Activated CD4-positive, alpha-beta memory T cell treated with anti-CD3 and anti-CD28 coated beads, Interleukin-2, amount 10 ng/mL, durations not matched to agents 7 days and 5 days (primary cell): ENCODE results near the gene TRIM38. TPM values are rescaled to one million over a fixed set of nuclear protein-coding genes. Genes with fewer than 3 reads are reported as not detected.
"Not testable (repeated sequence)": the region's sequence is repeated elsewhere in the genome, so short reads cannot be mapped to it uniquely, and the experiment has no call there.

Experiments
- CTCF ChIA-PET: fragments of 350-600 bp; sonication (Branson Sonifier 250); formaldehyde crosslinking; loops from one replicate; lab custom pipeline; 2021; ENCODE audit warnings: antibody characterized with exemption, inconsistent platforms; lab: Charles Lee
- POLR2A ChIA-PET: fragments of 350-600 bp; sonication (Branson Sonifier 250); formaldehyde crosslinking; loops from one replicate; lab custom pipeline; 2021; ENCODE audit warnings: antibody characterized with exemption; lab: Charles Lee
- DNase-seq: peaks from one replicate; pipeline ENCODE4 v3.0.0-alpha.2; 2020
- H3K27ac Mint-ChIP-seq: one replicate; pipeline ENCODE4 v1.8.0; 2021; ENCODE audit warnings: mild to moderate bottlenecking, mixed read lengths
- H3K27me3 Mint-ChIP-seq: one replicate; pipeline ENCODE4 v1.8.0; 2021; ENCODE audit warnings: mixed read lengths
- H3K36me3 Mint-ChIP-seq: one replicate; pipeline ENCODE4 v1.8.0; 2021; ENCODE audit warnings: low read depth, mixed read lengths
- H3K4me1 Mint-ChIP-seq: one replicate; pipeline ENCODE4 v1.8.0; 2021; ENCODE audit warnings: mixed read lengths
- H3K4me3 Mint-ChIP-seq: one replicate; pipeline ENCODE4 v1.8.0; 2021; ENCODE audit warnings: mild to moderate bottlenecking, mixed read lengths
- H3K9me3 Mint-ChIP-seq: one replicate; pipeline ENCODE4 v1.8.0; 2021; ENCODE audit warnings: mixed read lengths
- total RNA-seq, 2 experiments: library from RNA; stranded (reverse); gene quantifications; one replicate each; pipeline ENCODE4 v1.2.3, GENCODE V29; 2021

The TRIM38 gene
- total RNA-seq, 2 experiments from 2014 or later = 32.6 to 33.5 TPM

GRCh38 chr6:26000366-26001144, 38.0 kb downstream of the TRIM38 start:
- H3K27me3 Mint-ChIP-seq = no peaks in the 10 kb centered on the region
- DNase-seq = no peak
- no peak overlapping the region for H3K27ac Mint-ChIP-seq
- peaks cover 3% of the 10 kb centered on the region for H3K36me3 Mint-ChIP-seq
- CTCF ChIA-PET = interaction anchor here (1.0 to 6.6 kb wide), 3 partner anchors 7 to 11 kb away, joined by 3 to 114 read pairs (median 4); no protein-coding TSS in a partner anchor
- H3K9me3 Mint-ChIP-seq = no peaks in the 10 kb centered on the region
- no peak overlapping the region for H3K4me3 Mint-ChIP-seq
- H3K4me1 Mint-ChIP-seq = no peaks in the 10 kb centered on the region
- POLR2A ChIA-PET = interaction anchor here (0.9 to 5.0 kb wide), 3 partner anchors 8 to 16 kb away, joined by 3 to 33 read pairs (median 4); a partner anchor contains a TSS

- Mint-ChIP-seq H3K27me3 (no peaks in the 10 kb centered on the region), H3K36me3 (no peaks in the 10 kb centered on the region), H3K4me1 (peaks cover 5% of the 10 kb centered on the region), H3K4me3 (no peak overlapping the region), H3K27ac (no peak overlapping the region), H3K9me3 (no peaks in the 10 kb centered on the region)
- POLR2A ChIA-PET = interaction anchor here (0.7 to 5.0 kb wide), 6 partner anchors 11 to 23 kb away, joined by 3 to 33 read pairs (median 6); a partner anchor contains a TSS
- CTCF ChIA-PET = interaction anchor here (0.7 to 7.6 kb wide), 21 partner anchors 8 to 446 kb away, joined by 3 to 114 read pairs (median 4); a partner anchor contains a TSS
- peak; percentile 44 for DNase-seq
These were observed 40.6 kb downstream of the TRIM38 start for GRCh38 chr6:26003102-26003694.

- H3K4me1 Mint-ChIP-seq = peaks cover 6% of the 10 kb centered on the region
- H3K27me3 Mint-ChIP-seq = no peaks in the 10 kb centered on the region
- ChIA-PET POLR2A (interaction anchor here (0.8 to 2.4 kb wide), 6 partner anchors 10 to 118 kb away, joined by 3 to 9 read pairs (median 4); a partner anchor contains a TSS), CTCF (interaction anchor here (6.6 to 7.6 kb wide), 2 partner anchors 12 kb away, joined by 100 to 114 read pairs; a partner anchor contains a TSS)
- no peak overlapping the region for H3K27ac Mint-ChIP-seq
- no peaks in the 10 kb centered on the region for H3K9me3 Mint-ChIP-seq
- H3K4me3 Mint-ChIP-seq = no peak overlapping the region
- DNase-seq = no peak
- H3K36me3 Mint-ChIP-seq = no peaks in the 10 kb centered on the region
These were observed 43.7 kb downstream of the TRIM38 start for GRCh38 chr6:26006086-26006939.

- H3K9me3 Mint-ChIP-seq, H3K27me3 Mint-ChIP-seq, H3K27ac Mint-ChIP-seq, DNase-seq, H3K4me1 Mint-ChIP-seq, H3K36me3 Mint-ChIP-seq, H3K4me3 Mint-ChIP-seq: not testable (repeated sequence)
- POLR2A ChIA-PET = interaction anchor here (0.8 to 2.4 kb wide), 7 partner anchors 10 to 117 kb away, joined by 3 to 9 read pairs (median 4); a partner anchor contains a TSS
- CTCF ChIA-PET = interaction anchor here (6.6 to 7.6 kb wide), 2 partner anchors 12 to 13 kb away, joined by 100 to 114 read pairs; a partner anchor contains a TSS
These were observed 44.3 kb downstream of the TRIM38 start for GRCh38 chr6:26006940-26007305.

GRCh38 chr6:26008470-26008869, 45.9 kb downstream of the TRIM38 start:
- Mint-ChIP-seq H3K36me3 (no peaks in the 10 kb centered on the region), H3K27me3 (no peaks in the 10 kb centered on the region), H3K9me3 (no peaks in the 10 kb centered on the region), H3K27ac (no peak overlapping the region), H3K4me3 (no peak overlapping the region), H3K4me1 (peaks cover 8% of the 10 kb centered on the region)
- ChIA-PET POLR2A (interaction anchor here (1.4 to 4.0 kb wide), 3 partner anchors 9 to 38 kb away, joined by 3 to 31 read pairs (median 4); a partner anchor contains a TSS), CTCF (interaction anchor here (1.7 to 7.8 kb wide), 3 partner anchors 10 to 15 kb away, joined by 4 to 100 read pairs (median 44); a partner anchor contains a TSS)
- no peak for DNase-seq

- Mint-ChIP-seq H3K36me3 (no peaks in the 10 kb centered on the region), H3K9me3 (no peaks in the 10 kb centered on the region), H3K27me3 (no peaks in the 10 kb centered on the region), H3K27ac (no peak overlapping the region), H3K4me3 (no peak overlapping the region), H3K4me1 (peaks cover 8% of the 10 kb centered on the region)
- POLR2A ChIA-PET = interaction anchor here (1.4 to 4.0 kb wide), 3 partner anchors 8 to 36 kb away, joined by 3 to 31 read pairs (median 4); a partner anchor contains a TSS
- no peak for DNase-seq
- CTCF ChIA-PET = interaction anchor here (1.0 to 7.8 kb wide), 3 partner anchors 12 to 29 kb away, joined by 3 to 44 read pairs (median 4); a partner anchor contains a TSS
These were observed 47.2 kb downstream of the TRIM38 start for GRCh38 chr6:26009817-26010216.

- Mint-ChIP-seq H3K9me3 (no peaks in the 10 kb centered on the region), H3K27me3 (no peaks in the 10 kb centered on the region), H3K4me1 (peaks cover 10% of the 10 kb centered on the region), H3K36me3 (no peaks in the 10 kb centered on the region), H3K27ac (no peak overlapping the region), H3K4me3 (no peak overlapping the region)
- POLR2A ChIA-PET = interaction anchor here (4.0 kb wide), 1 partner anchor 8 kb away, joined by 31 read pairs; a partner anchor contains a TSS
- CTCF ChIA-PET = interaction anchor here (1.4 to 7.8 kb wide), 4 partner anchors 9 to 19 kb away, joined by 4 to 44 read pairs (median 8); no protein-coding TSS in a partner anchor
- DNase-seq = no peak
These were observed 49.5 kb downstream of the TRIM38 start for GRCh38 chr6:26012061-26012460.

- H3K27me3 Mint-ChIP-seq, H3K4me3 Mint-ChIP-seq, H3K9me3 Mint-ChIP-seq, DNase-seq, H3K27ac Mint-ChIP-seq, H3K36me3 Mint-ChIP-seq: not testable (repeated sequence)
- peaks cover 27% of the 10 kb centered on the region for H3K4me1 Mint-ChIP-seq
- CTCF ChIA-PET = interaction anchor here (2.6 to 7.8 kb wide), 2 partner anchors 11 to 21 kb away, joined by 12 to 44 read pairs; no protein-coding TSS in a partner anchor
- POLR2A ChIA-PET = interaction anchor here (1.1 kb wide), 1 partner anchor 20 kb away, joined by 3 read pairs; no protein-coding TSS in a partner anchor
These were observed 51.8 kb downstream of the TRIM38 start for GRCh38 chr6:26014386-26014785.

- Mint-ChIP-seq H3K36me3 (peaks cover 8% of the 10 kb centered on the region), H3K9me3 (peaks cover 5% of the 10 kb centered on the region), H3K4me1 (peaks cover 31% of the 10 kb centered on the region), H3K27me3 (no peaks in the 10 kb centered on the region), H3K27ac (peak overlapping the region; percentile 96), H3K4me3 (peak overlapping the region; percentile 74)
- POLR2A ChIA-PET = interaction anchor here (0.7 to 22.9 kb wide), 26 partner anchors 10 to 1850 kb away, joined by 3 to 2531 read pairs (median 5); partner anchors contain the start of genes HFE and TRIM38
- no peak for DNase-seq
- CTCF ChIA-PET = interaction anchor here (1.0 to 7.7 kb wide), 9 partner anchors 8 to 152 kb away, joined by 3 to 100 read pairs (median 7); a partner anchor contains a TSS
These were observed 53.8 kb downstream of the TRIM38 start for GRCh38 chr6:26016245-26016962.

- POLR2A ChIA-PET = interaction anchor here (0.6 to 22.9 kb wide), 35 partner anchors 8 to 1876 kb away, joined by 3 to 2531 read pairs (median 4); partner anchors contain the start of genes HFE and TRIM38
- Mint-ChIP-seq H3K4me3 (peak overlapping the region; percentile 74), H3K4me1 (peaks cover 34% of the 10 kb centered on the region), H3K36me3 (peaks cover 8% of the 10 kb centered on the region), H3K27me3 (no peaks in the 10 kb centered on the region), H3K27ac (peak overlapping the region; percentile 96), H3K9me3 (peaks cover 5% of the 10 kb centered on the region)
- CTCF ChIA-PET = interaction anchor here (0.5 to 7.7 kb wide), 11 partner anchors 9 to 1110 kb away, joined by 3 to 100 read pairs (median 6); a partner anchor contains a TSS
- DNase-seq = no peak
These were observed 54.5 kb downstream of the TRIM38 start for GRCh38 chr6:26016963-26017631.
